Nephron progenitor cell (in vitro differentiated cells): ENCODE data around the gene ZNF10.

Source experiments
- DNase-seq: peaks from one replicate; pipeline ENCODE4 v3.0.0; 2021
- H3K27ac Mint-ChIP-seq: 2 replicates; pipeline ENCODE4 v1.8.0; 2021; ENCODE audit warnings: mild to moderate bottlenecking, moderate library complexity, mixed read lengths
- H3K27me3 Mint-ChIP-seq: 2 replicates; pipeline ENCODE4 v1.8.0; 2021; ENCODE audit warnings: mild to moderate bottlenecking, low read depth, mixed read lengths; ENCODE audit not compliant: poor library complexity
- H3K36me3 Mint-ChIP-seq: 2 replicates; pipeline ENCODE4 v1.8.0; 2021; ENCODE audit warnings: low read depth, mixed read lengths
- H3K4me1 Mint-ChIP-seq: 2 replicates; pipeline ENCODE4 v1.8.0; 2021; ENCODE audit warnings: mixed read lengths
- H3K4me3 Mint-ChIP-seq: 2 replicates; pipeline ENCODE4 v1.8.0; 2021; ENCODE audit warnings: mild to moderate bottlenecking, moderate library complexity, mixed read lengths
- H3K9me3 Mint-ChIP-seq: 2 replicates; pipeline ENCODE4 v1.8.0; 2021; ENCODE audit warnings: mild to moderate bottlenecking, moderate library complexity, mixed read lengths
- TF ChIP-seq, protein P1 (sequence below): fragments of 200-600 bp; sonication (generic); IDR thresholded peaks from 2 replicates; pipeline ENCODE4 v1.5.0; 2021; ENCODE audit warnings: antibody characterized with exemption

The ZNF10 gene

DNA sequence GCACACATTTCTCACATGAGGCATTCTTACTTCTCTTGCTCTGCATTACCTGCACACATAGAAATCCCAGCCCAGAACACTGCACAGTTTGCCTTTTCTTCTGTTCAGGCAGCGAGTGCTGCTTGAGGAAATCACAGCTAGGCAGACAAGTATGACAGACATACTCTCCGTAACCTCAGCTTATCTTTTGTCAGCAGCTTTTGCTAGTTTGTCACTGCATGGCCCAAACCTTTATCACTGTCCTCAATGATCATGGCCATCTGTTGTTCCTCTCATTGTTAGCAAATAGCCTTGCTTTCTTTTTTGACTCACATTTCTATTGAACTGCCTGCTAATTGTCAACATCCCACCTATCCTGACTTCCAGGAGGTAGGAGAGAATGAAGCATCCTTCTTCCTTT is 5.3 kb downstream of the ZNF10 start:
- Mint-ChIP-seq H3K4me1 (peaks cover 10% of the 10 kb centered on the region), H3K36me3 (peaks cover 100% of the 10 kb centered on the region), H3K27me3 (peaks cover 8% of the 10 kb centered on the region), H3K27ac (no peak overlapping the region), H3K4me3 (no peak overlapping the region), H3K9me3 (peaks cover 100% of the 10 kb centered on the region)
- TF ChIP-seq, protein P1, sequence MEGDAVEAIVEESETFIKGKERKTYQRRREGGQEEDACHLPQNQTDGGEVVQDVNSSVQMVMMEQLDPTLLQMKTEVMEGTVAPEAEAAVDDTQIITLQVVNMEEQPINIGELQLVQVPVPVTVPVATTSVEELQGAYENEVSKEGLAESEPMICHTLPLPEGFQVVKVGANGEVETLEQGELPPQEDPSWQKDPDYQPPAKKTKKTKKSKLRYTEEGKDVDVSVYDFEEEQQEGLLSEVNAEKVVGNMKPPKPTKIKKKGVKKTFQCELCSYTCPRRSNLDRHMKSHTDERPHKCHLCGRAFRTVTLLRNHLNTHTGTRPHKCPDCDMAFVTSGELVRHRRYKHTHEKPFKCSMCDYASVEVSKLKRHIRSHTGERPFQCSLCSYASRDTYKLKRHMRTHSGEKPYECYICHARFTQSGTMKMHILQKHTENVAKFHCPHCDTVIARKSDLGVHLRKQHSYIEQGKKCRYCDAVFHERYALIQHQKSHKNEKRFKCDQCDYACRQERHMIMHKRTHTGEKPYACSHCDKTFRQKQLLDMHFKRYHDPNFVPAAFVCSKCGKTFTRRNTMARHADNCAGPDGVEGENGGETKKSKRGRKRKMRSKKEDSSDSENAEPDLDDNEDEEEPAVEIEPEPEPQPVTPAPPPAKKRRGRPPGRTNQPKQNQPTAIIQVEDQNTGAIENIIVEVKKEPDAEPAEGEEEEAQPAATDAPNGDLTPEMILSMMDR = no peak
- DNase-seq = no peak

DNA sequence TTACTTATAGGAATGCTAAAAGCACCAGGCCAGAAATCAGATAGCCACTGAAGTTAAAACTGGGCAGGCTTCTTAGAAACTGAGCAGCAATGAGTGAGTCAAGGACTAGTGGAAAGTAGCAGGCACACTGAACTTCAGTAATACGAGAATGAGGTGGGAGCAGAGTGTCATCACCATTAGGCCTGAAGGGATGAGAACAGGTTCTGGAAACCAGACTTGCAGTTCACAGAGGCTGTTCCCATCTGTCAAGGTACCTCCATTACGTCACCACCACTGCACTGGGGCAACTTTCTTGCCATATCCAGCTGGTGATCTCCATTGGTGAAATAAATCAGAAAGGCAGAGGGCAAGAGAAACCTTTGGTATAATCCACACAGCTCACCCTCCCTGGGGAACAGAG is 15.6 kb downstream of the ZNF10 start:
- Mint-ChIP-seq H3K36me3 (peaks cover 100% of the 10 kb centered on the region), H3K4me3 (no peak overlapping the region), H3K27ac (no peak overlapping the region), H3K9me3 (peaks cover 98% of the 10 kb centered on the region), H3K27me3 (peaks cover 8% of the 10 kb centered on the region), H3K4me1 (no peaks in the 10 kb centered on the region)
- no peak for DNase-seq
- TF ChIP-seq, protein P1 = no peak

DNA sequence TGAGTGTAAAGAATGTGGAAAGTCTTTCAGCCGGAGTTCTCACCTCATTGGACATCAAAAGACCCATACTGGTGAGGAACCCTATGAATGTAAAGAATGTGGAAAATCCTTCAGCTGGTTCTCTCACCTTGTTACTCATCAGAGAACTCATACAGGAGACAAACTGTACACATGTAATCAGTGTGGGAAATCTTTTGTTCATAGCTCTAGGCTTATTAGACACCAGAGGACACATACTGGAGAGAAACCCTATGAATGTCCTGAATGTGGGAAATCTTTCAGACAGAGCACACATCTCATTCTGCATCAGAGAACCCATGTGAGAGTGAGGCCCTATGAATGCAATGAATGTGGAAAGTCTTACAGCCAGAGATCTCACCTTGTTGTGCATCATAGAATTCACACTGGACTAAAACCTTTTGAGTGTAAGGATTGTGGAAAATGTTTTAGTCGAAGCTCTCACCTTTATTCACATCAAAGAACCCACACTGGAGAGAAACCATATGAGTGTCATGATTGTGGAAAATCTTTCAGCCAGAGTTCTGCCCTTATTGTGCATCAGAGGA is 25.8 kb downstream of the ZNF10 start:
- H3K4me1 Mint-ChIP-seq = no peaks in the 10 kb centered on the region
- no peak overlapping the region for H3K4me3 Mint-ChIP-seq
- TF ChIP-seq, protein P1 = no peak
- no peak overlapping the region for H3K27ac Mint-ChIP-seq
- no peak for DNase-seq
- H3K27me3 Mint-ChIP-seq = peaks cover 2% of the 10 kb centered on the region
- H3K36me3 Mint-ChIP-seq = peaks cover 94% of the 10 kb centered on the region
- peaks cover 99% of the 10 kb centered on the region for H3K9me3 Mint-ChIP-seq

DNA sequence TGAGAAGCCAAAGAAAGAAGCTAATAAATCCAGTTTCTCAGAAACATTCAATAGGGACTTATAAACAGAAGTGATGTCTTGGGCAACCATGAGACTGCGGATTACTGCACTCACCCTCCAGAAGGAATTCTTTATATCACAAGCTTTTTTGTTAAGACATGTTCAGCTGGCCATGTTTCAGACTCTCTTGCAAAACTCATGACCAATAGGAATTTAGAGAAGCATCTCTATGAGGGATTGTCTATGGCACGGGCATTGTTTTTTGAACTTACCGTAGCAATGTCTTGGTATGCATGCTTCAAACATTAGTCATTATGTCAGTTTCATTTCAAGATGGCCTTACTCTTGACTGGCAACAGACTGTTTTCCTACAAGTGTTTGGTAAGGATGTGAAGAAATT is 35.3 kb downstream of the ZNF10 start:
- H3K4me1 Mint-ChIP-seq = no peaks in the 10 kb centered on the region
- H3K27me3 Mint-ChIP-seq = peaks cover 3% of the 10 kb centered on the region
- TF ChIP-seq, protein P1 = no peak
- no peak overlapping the region for H3K4me3 Mint-ChIP-seq
- H3K36me3 Mint-ChIP-seq = peaks cover 4% of the 10 kb centered on the region
- no peak overlapping the region for H3K27ac Mint-ChIP-seq
- DNase-seq = no peak
- H3K9me3 Mint-ChIP-seq = peaks cover 94% of the 10 kb centered on the region

DNA sequence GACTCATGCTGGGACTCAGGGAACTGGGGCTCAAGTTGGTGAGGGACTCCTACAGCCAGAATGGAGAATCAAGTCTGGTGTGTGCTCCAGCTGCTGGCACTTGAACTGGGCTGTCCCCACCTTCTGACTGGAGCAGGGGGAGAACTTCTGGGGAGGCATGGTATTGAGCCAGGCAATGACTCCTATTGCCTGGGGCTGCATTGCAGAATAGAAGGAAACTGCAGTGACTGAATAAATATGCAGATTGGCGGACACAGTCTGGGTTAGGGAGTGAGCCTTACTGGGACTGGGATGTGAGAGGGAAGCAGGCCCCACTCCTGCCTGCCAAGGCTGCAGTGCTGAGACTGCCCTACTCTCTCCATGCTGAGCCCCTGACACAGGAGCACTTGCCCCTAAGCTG is 42.1 kb downstream of the ZNF10 start:
- Mint-ChIP-seq H3K4me3 (no peak overlapping the region), H3K27ac (no peak overlapping the region), H3K36me3 (no peaks in the 10 kb centered on the region), H3K27me3 (peaks cover 5% of the 10 kb centered on the region), H3K4me1 (no peaks in the 10 kb centered on the region), H3K9me3 (peaks cover 94% of the 10 kb centered on the region)
- TF ChIP-seq, protein P1 = no peak
- DNase-seq = no peak

DNA sequence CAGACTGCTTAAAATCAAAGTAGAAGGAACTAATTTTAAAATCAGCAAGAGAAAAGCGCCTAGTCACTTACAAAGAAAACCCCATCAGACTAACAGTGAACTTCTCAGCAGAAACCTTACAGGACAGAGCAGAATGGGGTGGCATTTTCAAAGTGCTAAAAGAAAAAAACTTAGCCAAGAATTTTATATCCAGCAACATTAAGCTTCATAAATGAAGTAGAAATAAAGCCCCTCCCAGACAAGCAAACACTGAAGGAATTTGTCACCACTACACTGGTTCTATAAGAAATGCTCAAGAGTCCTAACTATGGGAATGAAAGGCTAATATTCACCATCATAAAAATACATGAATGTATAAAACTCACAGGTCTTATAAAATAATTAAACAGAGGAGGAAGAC is 44.5 kb downstream of the ZNF10 start:
- Mint-ChIP-seq H3K4me1 (no peaks in the 10 kb centered on the region), H3K36me3 (peaks cover 8% of the 10 kb centered on the region), H3K27ac (no peak overlapping the region), H3K4me3 (no peak overlapping the region), H3K27me3 (peaks cover 5% of the 10 kb centered on the region), H3K9me3 (peaks cover 91% of the 10 kb centered on the region)
- no peak for DNase-seq
- TF ChIP-seq, protein P1 = no peak
